HG03439 (cell line): ENCODE data around the gene STT3B.
A peak's percentile ranks its signal among the peaks of the same experiment; 100 is the strongest.
"Not testable (repeated sequence)": the region's sequence is repeated elsewhere in the genome, so short reads cannot be mapped to it uniquely, and the experiment has no call there.

Experiments used
- ATAC-seq: cut with Tn5 transposase; IDR thresholded peaks from one replicate; pipeline ENCODE4 v1.9.1; 2021; ENCODE audit warnings: mild to moderate bottlenecking, moderate library complexity; ENCODE audit not compliant: unreplicated experiment

STT3B gene

DNA sequence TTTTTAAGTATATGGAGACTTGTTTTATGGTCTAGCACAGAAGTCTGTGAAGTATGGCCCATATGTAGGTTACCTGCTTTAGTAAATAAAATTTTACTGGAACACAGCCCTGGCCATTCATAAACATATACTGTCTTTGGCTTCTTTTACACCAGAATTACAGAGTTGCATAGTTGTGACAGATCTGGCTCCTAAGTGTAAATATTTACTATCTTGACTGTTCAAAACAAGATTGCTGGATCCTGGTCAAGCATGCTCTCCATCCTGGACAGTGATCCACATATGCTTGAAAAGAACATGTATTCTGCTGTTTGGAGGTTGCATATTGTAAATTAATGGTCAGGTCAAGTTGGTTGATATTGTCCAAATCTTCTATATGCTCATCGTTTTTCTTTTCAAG is 57.9 kb downstream of the STT3B start:
- ATAC-seq: no peak

DNA sequence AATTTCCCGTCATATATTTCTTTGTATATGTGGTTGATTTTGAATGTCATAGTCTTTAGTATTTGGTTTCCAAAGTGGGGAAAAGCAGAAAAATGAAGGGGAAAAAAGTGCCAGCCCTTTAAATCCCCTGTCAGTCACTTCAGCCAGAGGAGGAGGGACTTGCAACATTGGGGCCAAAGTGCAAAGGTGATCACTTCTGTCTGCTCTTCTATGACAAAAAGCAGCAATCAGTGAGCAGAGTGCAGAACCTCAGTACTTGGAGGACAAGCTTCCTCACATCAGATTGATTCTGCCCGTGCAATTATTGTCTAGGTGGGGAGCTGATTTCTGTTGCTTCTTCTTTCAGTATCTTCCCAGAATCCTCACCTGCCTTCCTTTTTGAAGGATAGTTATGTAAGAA is 60.0 kb downstream of the STT3B start:
- ATAC-seq: no peak

DNA sequence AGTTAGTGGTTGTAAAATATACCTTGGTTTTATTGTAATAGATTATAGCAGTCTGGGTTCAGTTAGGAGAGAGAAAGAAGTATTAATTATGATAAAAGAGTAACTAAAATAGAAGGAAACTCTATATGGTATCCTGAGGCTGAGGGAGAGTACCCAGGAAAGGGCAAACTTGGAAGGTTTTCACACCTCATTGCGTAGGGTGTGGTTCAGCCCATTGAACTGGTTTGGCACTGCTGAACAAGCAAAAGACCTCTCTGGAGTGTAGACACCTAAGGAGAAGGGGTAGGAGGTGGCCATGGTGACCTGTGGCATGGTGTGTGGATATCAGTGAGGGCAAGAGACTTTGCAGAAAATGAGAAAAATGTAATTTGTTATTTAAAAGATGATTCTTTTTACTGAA is 63.5 kb downstream of the STT3B start:
- ATAC-seq: no peak

DNA sequence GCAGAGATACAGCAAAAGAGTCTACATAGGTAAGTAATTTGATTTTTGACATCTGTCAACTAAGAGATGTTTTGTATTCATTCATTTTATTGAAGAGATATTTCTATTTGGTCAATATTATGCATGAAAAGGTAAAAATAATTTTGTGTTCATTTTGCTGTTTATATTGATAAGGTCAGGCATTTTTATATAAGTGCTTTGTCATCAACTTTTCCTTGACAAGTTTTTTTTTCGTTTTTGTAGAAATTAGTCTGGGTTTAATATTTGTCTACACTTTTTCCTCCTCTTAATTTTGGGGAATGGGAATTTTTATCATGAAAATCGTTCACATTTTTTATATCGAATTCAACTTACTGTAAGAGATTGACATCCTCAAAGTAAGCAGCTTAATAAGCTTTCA is 67.7 kb downstream of the STT3B start:
- no peak for ATAC-seq

DNA sequence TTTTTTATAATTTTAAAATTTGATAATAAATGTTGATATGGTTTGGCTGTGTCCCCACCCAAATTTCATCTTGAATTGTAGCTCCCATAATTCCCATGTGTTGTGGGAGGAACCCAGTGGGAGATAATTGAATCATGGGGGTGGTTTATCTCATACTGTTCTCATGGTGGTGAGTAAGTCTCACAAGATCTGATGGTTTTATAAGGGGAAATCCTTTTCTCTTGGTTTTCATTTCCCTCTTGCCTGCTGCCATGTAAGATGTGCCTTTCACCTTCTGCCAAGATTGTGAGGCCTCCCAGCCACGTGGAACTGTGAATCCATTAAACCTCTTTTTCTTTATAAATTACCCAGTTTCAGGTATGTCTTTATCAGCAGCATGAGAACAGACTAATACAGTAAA is 72.6 kb downstream of the STT3B start:
- not testable (repeated sequence) for ATAC-seq

DNA sequence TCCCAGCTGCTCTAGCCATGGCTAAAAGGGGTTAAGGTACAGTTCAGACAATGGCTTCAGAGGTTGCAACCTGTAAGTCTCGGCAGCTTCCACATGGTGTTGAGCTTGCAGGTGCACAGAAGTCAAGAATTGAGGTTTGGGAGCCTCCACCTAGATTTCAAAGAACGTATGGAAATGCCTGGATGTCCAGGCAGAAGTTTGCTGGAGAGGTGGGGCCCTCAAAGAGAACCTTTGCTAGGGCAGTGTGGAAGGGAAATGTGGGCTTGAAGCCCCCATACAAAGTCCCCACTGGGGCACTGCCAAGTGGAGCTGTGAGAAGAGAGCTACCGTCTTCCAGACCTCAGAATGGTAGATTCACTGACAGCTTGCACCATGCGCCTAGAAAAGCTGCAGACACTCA is 73.7 kb downstream of the STT3B start:
- ATAC-seq: no peak

DNA sequence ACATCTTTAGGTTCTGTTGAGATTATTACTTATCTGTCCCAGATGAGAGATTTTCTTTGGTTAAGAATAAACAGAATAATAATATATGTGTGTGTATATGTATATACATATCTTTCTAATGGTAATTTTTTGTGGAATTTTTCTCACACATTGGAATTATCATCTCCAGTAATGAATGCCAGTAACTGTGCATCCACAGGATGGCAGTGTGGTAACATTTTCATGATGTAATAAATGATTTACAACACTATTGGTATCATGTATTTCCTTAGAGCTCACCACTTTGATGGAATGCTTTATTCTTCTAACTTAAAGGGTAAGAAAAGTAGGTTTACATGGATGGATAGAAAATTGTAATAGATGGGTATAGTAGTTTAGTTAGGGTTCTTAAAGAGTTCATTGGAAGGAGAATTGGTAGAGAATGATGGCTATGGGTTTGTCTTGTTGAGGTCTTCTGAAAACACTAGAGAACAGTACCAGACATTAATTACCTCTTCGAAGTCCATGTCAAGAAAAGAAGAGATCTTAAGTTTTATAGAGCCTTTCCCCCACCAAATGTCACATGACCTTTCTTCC is 78.1 kb downstream of the STT3B start:
- no peak for ATAC-seq

DNA sequence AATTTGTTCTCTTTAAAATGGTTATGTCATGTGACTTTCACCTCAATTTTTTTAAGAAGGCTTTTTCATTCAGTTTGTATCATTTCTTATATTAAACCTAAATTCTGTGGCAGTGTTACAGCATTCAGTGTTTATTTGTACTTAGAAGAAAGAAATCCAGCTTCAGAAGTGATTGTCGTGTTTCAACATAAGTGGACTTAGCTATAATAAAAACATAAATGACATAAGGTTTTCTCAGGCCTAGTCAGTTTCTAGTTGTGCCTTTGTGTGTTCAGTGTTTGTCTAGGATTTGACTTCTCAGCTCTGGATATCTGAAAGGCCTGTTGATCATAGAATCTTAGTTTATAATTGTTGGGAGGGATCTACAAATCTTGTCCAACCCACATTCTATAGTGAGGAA is 80.5 kb downstream of the STT3B start:
- ATAC-seq: no peak

DNA sequence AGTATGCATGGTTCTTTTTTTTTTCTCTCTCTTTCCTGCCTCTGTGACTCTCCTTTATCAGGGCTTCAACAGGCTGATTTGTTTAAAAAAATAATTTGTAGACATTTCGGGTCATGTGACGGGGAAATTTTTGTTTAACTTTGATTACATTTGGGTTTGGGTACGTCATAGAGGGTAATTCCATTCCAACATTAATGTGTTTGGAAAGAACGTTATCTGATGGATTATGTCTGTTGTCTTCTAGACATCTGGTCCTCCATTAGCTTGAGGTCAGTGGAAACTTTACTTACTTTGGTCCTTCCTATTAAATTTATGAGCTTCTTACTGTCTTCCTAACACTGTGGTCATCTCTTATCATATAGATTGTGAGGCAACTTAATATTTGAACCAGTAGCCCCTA is 80.9 kb downstream of the STT3B start:
- ATAC-seq: no peak

DNA sequence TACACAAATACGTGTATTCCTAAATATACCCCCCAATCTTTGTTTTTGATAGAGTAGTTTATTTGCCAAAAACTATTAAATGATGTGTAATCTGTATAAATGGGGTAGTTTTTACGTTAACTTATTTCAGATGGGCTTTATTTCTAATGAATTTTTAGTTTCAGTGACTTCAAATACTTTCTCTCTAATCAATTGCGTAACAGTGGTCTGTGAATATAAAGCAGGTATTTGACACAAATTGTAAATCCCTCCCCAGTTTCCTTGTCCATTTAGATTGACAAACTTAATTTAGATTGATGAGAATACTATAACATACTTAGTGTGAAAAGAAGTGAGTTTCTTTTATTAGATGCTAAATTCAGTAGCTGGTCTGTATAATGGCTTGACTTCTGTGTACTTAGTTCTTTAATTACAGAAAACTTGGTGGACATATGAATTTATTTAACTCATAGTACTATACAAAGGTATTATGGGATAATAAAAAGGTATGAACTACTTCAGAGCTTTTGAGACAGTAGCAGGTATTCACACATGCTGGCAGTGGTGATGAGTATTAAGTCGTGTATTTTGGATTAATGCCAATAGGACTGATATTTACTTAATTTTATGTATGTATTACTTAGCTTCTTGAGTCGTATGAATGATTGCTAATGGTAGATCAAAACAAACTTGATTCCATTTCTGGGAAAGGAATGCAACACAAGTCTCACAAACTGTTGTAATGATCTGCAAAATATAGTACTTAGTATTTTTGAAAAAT is 81.6 kb downstream of the STT3B start:
- no peak for ATAC-seq

DNA sequence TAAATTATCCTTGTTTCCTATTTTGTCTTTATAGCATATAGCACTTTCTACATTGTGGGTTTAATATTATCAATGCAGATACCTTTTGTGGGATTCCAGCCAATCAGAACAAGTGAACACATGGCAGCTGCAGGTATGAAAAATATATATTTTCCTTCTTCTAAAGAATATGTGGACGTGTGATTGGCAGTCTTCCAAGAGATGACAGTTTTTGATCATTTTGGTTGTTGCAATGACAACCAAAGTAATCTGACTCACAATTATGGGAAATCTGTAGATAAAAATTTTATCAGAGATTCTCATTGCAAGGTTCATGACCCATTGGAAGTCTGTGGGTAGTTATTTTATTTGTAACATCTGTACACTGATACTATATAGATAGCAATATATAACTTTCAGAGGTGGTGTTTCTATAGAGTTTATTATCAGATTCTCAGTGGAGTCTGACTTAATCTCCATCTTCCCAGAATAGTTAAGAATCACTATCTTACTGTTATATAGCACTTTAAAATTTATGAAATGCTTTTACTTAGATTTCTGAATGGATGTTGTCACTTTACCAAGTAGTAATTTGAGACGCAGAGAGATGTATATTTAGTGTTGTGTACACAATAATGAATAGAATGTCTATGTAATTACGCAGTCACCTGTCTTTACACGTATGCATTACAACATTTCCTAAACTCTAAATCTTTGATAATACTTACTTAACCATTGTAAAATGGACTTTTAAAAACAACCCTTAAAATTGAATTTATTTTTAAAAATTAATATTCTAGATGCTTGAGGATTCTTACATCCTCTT is 82.5 kb downstream of the STT3B start:
- no peak for ATAC-seq

DNA sequence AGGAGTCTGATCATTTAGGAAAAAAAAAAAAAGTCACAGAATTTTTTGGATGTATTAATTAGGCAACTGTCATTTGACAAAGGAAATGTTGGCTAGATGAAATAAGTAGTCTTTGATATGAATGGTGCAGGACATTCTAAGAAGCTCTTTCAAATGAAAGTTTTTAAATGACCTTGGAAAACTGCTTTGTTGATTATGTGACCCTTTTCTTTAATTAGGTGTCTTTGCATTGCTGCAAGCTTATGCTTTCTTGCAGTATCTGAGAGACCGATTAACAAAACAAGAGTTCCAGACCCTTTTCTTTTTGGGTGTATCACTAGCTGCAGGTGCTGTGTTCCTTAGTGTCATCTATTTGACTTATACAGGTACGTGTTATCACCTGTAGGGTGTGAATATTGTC is 84.0 kb downstream of the STT3B start:
- no peak for ATAC-seq

DNA sequence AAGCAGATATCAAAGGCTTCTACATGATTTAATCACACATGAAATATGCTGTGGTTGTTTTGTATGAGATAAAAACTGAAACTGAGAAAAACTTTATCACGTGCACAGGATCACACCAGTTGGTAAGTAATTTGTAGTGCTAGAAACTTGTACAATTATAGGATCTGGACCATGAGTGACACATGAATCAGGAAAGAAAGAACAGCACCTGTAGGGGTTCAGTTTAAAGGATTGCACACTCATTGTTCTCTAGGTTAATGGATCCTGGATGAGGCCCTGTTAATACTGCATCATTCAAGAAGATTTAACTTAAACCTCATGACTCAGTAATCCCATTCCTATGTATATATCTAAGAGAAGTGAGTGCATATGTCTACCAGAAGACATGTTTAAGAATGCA is 87.9 kb downstream of the STT3B start:
- no peak for ATAC-seq

DNA sequence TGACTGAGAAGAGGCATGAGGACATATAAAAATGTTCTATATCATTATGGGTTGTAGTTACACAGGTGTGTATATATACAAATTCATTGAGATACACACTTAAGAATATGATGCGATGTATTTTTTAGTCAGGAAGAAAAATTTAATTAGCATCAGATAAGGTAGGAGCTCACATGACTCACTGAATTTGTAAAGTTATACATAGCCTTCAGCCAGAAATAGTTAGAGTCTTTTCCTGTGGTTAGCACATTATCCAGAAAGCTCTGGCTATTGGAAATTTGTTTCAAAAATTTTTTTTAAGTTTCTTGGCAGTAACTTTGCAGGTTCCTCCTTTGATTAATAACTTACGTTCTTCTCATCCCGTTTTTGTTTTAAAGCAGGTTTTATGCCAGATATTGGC is 88.6 kb downstream of the STT3B start:
- ATAC-seq: no peak

DNA sequence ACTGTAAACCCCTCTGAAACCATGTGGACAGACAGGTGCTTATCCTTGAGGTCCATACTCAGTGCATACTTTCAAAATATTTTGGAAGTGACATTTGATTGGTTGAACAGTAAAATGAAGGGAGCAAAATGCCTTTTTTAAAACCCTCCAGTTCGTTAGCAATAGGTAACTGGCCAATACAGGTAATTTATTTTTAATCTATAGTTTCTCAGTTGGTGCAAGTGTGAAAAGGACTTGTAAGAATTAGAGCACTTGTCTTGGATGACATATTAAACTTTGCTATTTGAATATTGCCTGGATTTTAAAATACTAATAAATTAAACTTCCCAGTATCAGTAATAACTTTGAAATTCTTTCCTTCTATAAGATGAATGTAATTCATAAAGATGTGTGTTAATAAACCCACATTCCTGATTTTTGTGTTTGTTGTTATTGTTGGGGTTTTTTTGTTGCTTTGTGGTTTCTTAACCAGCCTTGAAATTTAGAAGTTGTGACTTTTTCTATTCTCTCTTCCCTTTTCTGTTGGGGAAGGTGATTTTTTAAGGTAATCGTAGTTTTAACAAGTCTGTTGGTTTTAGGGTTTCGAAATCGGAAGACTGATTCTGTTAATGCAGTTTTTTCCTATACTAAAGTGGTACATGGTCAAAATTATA is 90.0 kb downstream of the STT3B start:
- peak; percentile 60 for ATAC-seq

DNA sequence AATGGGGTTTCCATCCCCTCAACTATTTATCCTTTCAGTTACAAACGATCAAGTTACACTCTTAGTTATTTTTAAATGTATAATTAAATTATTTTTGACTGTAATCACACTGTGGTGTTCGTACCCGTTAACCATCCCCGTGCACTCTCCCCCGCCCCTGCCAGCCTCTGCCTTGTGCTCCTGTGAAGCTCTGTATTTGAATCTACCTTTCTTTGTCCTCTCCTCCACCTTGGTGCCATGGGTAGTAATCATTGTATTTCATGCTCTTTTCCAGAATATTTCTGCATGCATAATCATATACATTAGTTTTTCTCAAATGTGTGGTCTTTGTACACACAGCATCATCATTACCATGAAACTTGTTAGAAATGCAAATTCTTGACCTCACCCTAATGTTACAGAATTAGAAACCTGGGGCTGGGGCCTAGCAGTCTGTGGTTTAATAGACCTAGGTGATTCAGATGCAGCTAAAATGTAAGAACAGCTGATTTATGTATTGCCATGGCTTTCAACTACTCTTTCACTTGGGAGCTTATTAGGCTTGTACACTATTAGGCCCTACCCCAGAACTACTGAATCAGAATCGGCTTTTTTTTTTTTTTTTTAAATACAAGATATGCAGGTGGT is 91.5 kb downstream of the STT3B start:
- peak; percentile 43 for ATAC-seq

DNA sequence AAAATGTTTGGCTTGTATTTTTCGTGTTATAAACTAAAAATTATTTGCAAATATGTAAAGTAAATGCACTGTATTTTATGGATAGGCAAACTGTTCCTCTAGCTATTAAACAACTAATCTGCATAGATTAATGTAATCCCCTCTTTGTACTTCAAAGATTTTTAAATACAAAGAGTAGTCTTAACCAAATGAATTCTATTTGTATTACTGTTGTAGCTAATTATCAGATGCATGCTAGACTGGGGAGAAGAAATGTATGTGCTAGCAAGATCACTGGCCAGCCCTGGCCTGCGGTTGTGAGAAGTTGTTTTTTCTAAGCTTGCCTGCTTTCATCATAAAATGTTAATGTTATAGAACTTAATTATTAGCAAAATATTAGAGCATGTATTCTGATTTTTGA is 92.6 kb downstream of the STT3B start:
- no peak for ATAC-seq

DNA sequence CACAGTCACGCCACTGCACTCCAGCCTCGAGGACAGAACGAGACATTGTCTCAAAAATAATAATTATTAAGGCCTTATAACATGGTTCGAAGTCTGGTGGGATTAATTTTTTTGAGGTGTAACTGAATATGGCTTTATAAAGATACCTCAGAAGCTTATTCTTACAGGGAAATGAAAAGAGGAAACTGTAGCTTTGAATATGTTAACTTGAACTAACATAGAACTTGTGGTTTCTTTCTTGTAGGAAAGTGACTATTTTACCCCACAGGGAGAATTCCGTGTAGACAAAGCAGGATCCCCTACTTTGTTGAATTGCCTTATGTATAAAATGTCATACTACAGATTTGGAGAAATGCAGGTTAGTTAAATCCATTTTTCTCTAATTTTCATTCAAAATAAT is 96.3 kb downstream of the STT3B start:
- no peak for ATAC-seq

DNA sequence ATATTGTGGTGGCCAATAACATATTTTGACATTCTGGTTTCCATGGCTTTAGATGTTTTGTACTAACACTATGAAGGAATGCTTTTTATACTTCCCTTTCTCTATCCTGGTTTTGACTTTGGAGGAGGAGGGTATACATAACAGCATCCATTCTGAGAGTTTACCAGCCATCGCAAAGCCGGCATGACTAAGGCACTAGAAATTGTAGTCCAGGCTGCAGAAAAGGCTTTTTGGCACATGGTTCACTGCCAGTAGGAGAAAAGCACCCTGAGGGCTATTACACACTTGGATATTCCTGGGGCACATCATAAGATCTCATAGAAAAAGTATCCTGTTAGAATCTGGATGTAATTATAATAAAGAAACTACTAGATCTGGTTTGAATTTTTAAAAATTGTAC is 101.8 kb downstream of the STT3B start:
- no peak for ATAC-seq

DNA sequence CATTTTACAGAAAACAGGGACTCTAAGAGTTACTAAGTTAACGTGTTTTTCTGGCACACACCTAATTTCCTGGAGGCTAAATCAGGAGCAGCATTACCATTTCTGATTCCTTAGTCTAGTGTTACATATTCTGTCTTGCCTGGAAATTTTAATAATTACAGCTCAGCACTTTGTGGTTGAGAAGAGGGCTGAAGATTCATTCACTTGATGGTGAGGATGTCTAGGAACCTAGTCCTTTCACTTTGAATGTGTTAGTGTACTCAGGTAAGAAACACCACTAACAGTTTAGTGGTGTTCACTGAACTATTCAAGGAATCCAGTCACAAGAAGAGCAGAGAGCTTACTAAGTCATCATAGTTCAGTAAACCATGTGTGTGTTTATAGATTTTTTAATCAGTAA is 102.8 kb downstream of the STT3B start:
- ATAC-seq: no peak

DNA sequence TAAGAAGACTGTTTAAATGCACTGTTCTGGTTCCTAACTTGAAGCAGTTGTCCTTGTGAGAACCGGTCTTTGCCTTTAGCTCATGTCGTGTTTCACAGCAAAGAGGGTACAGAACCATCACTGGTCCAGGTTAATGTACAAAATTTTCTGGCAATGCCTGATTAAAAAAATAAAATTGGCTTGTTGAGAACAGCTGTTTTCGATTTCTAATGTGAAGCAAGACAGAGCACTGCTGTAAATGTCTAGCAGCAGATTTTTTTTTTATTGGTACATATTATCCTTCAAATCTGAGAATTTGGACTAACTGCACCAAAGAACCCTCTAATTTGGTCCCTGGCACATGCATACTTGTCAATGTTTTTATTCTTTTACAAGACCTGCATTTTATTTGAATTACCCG is 103.3 kb downstream of the STT3B start:
- ATAC-seq: no peak
